Endothelial cell of umbilical vein (primary cell): ENCODE measurements around the gene KITLG.

Source experiments
- CTCF ChIP-seq, 2 donors: IDR thresholded peaks; 1 replicate in 1 of 2; 2 replicates in 1 of 2; pipeline ENCODE4 v1.5.1; 2011; ENCODE audit warnings: low read length in 2 of 2, mild to moderate bottlenecking in 2 of 2, moderate library complexity in 2 of 2, control low read depth in 1 of 2, inconsistent platforms in 1 of 2, low read depth in 1 of 2; ENCODE audit not compliant: insufficient read depth in 1 of 2; ENCODE audit errors: extremely low read depth in 1 of 2
- EZH2 ChIP-seq: IDR thresholded peaks from 2 replicates; pipeline ENCODE4 v1.6.1; 2012; ENCODE audit warnings: borderline replicate concordance, low read depth, mild to moderate bottlenecking, moderate library complexity, low read length, inconsistent platforms; ENCODE audit not compliant: severe bottlenecking
- FOS ChIP-seq: IDR thresholded peaks from 2 replicates; pipeline ENCODE4 v1.6.1; 2011; ENCODE audit warnings: mild to moderate bottlenecking, low read length, moderate library complexity, borderline replicate concordance; ENCODE audit not compliant: insufficient read depth
- JUN ChIP-seq: IDR thresholded peaks from 2 replicates; pipeline ENCODE4 v1.6.1; 2011; ENCODE audit warnings: borderline replicate concordance, low read depth; ENCODE audit not compliant: insufficient read length, insufficient read depth
- MAX ChIP-seq: IDR thresholded peaks from 2 replicates; pipeline ENCODE4 v1.6.1; 2011; ENCODE audit not compliant: insufficient read depth, insufficient read length
- MYC ChIP-seq: IDR thresholded peaks from one replicate; pipeline ENCODE4 v1.6.1; 2011; ENCODE audit warnings: mild to moderate bottlenecking, low read depth, low read length
- POLR2A ChIP-seq: IDR thresholded peaks from 2 replicates; pipeline ENCODE4 v1.6.1; 2012; ENCODE audit warnings: low read depth, mild to moderate bottlenecking, control low read depth, low read length
- POLR2AphosphoS5 ChIP-seq: IDR thresholded peaks from 2 replicates; pipeline ENCODE4 v1.6.1; 2012; ENCODE audit warnings: low read depth, mild to moderate bottlenecking, control low read depth, low read length, moderate library complexity; ENCODE audit not compliant: insufficient read depth

GRCh38 chr12:88600272-88600671, 20.0 kb upstream of the KITLG start:
- TF ChIP-seq CTCF (IDR thresholded peaks at IDR 0.05; ENCODE audit: extremely low read depth in 1 of 2, insufficient read depth in 1 of 2, low read depth in 1 of 2, low read length in 2 of 2) (no peak), POLR2A (no peak), FOS (no peak), EZH2 (no peak), MAX (no peak), MYC (no peak), JUN (no peak), POLR2AphosphoS5 (no peak)
